ENCODE data around the gene TENM3.

DNA sequence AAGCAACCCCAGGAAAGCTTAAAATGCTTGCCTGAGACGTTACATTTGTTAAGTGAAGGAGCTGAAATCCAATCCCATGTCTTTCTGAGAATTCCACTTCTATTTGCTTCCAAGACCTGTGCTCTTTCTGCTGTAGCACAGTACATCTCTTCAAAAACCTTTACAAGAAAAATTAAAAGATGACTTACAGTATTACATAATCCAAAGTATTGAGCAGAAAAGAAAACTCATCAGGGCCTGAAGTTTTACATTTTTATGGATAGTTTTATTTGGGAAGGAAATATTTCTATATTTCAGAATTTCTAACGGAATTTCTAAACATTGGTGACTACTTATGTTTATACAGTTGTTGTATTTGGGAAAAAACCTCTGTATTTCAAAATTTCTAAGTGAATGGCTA lies 276.3 kb downstream of the TENM3 start:
- TF ChIP-seq, protein P1, sequence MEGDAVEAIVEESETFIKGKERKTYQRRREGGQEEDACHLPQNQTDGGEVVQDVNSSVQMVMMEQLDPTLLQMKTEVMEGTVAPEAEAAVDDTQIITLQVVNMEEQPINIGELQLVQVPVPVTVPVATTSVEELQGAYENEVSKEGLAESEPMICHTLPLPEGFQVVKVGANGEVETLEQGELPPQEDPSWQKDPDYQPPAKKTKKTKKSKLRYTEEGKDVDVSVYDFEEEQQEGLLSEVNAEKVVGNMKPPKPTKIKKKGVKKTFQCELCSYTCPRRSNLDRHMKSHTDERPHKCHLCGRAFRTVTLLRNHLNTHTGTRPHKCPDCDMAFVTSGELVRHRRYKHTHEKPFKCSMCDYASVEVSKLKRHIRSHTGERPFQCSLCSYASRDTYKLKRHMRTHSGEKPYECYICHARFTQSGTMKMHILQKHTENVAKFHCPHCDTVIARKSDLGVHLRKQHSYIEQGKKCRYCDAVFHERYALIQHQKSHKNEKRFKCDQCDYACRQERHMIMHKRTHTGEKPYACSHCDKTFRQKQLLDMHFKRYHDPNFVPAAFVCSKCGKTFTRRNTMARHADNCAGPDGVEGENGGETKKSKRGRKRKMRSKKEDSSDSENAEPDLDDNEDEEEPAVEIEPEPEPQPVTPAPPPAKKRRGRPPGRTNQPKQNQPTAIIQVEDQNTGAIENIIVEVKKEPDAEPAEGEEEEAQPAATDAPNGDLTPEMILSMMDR (IDR thresholded peaks at IDR 0.05): no peak
- TF ChIP-seq POLR2A (IDR thresholded peaks at IDR 0.05): no peak

Measured in adrenal gland (tissue), 5 donors.